ENCODE results near the gene CMTM8. TPM values are rescaled to one million over a fixed set of nuclear protein-coding genes. Genes with fewer than 3 reads are reported as not detected.
A peak's percentile ranks its signal among the peaks of the same experiment; 100 is the strongest.

CMTM8 gene
- polyA plus RNA-seq, 1 donor: 1.0 TPM

- DNase-seq (ENCODE audit: low read depth): no peak
These were observed 67.6 kb downstream of the CMTM8 start for GRCh38 chr3:32306072-32306471.

- DNase-seq (ENCODE audit: low read depth): no peak
These were observed 69.1 kb downstream of the CMTM8 start for GRCh38 chr3:32307591-32307990.

GRCh38 chr3:32308378-32308777 is 69.9 kb downstream of the CMTM8 start:
- no peak for DNase-seq (ENCODE audit: low read depth)

GRCh38 chr3:32309654-32310242 is 71.3 kb downstream of the CMTM8 start:
- DNase-seq (ENCODE audit: low read depth): no peak

- no peak for DNase-seq (ENCODE audit: low read depth)
These were observed 71.9 kb downstream of the CMTM8 start for GRCh38 chr3:32310336-32310735.

- DNase-seq (ENCODE audit: low read depth): peak; percentile 39
These were observed 72.7 kb downstream of the CMTM8 start for GRCh38 chr3:32310918-32311839.

GRCh38 chr3:32312251-32312650 is 73.8 kb downstream of the CMTM8 start:
- DNase-seq (ENCODE audit: low read depth): no peak

GRCh38 chr3:32313169-32313568 is 74.7 kb downstream of the CMTM8 start:
- no peak for DNase-seq (ENCODE audit: low read depth)

GRCh38 chr3:32313723-32314473 is 75.4 kb downstream of the CMTM8 start:
- no peak for DNase-seq (ENCODE audit: low read depth)

GRCh38 chr3:32315441-32315840 is 77.0 kb downstream of the CMTM8 start:
- DNase-seq (ENCODE audit: low read depth): no peak

- DNase-seq (ENCODE audit: low read depth): no peak
These were observed 77.8 kb downstream of the CMTM8 start for GRCh38 chr3:32316319-32316718.

- DNase-seq (ENCODE audit: low read depth): no peak
These were observed 78.5 kb downstream of the CMTM8 start for GRCh38 chr3:32316976-32317375.

GRCh38 chr3:32319607-32320006 is 81.1 kb downstream of the CMTM8 start:
- DNase-seq (ENCODE audit: low read depth): no peak

- no peak for DNase-seq (ENCODE audit: low read depth)
These were observed 81.6 kb downstream of the CMTM8 start for GRCh38 chr3:32320080-32320479.

- DNase-seq (ENCODE audit: low read depth): no peak
These were observed 82.8 kb downstream of the CMTM8 start for GRCh38 chr3:32321095-32321790.

- DNase-seq (ENCODE audit: low read depth): no peak
These were observed 83.8 kb downstream of the CMTM8 start for GRCh38 chr3:32322311-32322710.

GRCh38 chr3:32323604-32324003 is 85.1 kb downstream of the CMTM8 start:
- DNase-seq (ENCODE audit: low read depth): no peak

- DNase-seq (ENCODE audit: low read depth): no peak
These were observed 86.7 kb downstream of the CMTM8 start for GRCh38 chr3:32325201-32325600.

GRCh38 chr3:32325927-32326326 is 87.4 kb downstream of the CMTM8 start:
- DNase-seq (ENCODE audit: low read depth): no peak

- DNase-seq (ENCODE audit: low read depth): no peak
These were observed 88.3 kb downstream of the CMTM8 start for GRCh38 chr3:32326795-32327194.

GRCh38 chr3:32334675-32335074 is 96.2 kb downstream of the CMTM8 start:
- no peak for DNase-seq (ENCODE audit: low read depth)
